Suprapubic skin (tissue), 4 donors: ENCODE results near the gene GABRA1. TPM values are rescaled to one million over a fixed set of nuclear protein-coding genes. Genes with fewer than 3 reads are reported as not detected.

Experiments used
- total RNA-seq, 4 donors: library from RNA; depleted of rRNA; stranded (reverse); fragments of >200 nt; gene quantifications; one replicate each; pipeline ENCODE4 v1.1.0, GENCODE V29; 2016

GABRA1 gene
- total RNA-seq, 4 donors from 2014 or later, result not detected

Other genes starting within 250 kb of the GABRA1 start
- not detected for gene GABRA6, start 162.4 kb upstream of the GABRA1 start, total RNA-seq
- not detected for gene GABRG2, start 219.7 kb downstream of the GABRA1 start, total RNA-seq